Stimulated activated CD4-positive, alpha-beta T cell treated with anti-CD3 and anti-CD28 coated beads, Interleukin-4, amount 100 ng/mL, for 24 hours (primary cell): ENCODE measurements around the gene PABPC1L.

Experiments used
- DNase-seq: peaks from one replicate; pipeline ENCODE4 v3.0.0-alpha.2; 2020

Gene PABPC1L

GRCh38 chr20:44969300-44969894, 59.5 kb downstream of the PABPC1L start:
- peak; percentile 48 for DNase-seq

- no peak for DNase-seq
These were observed 60.4 kb downstream of the PABPC1L start for GRCh38 chr20:44970243-44970757.

GRCh38 chr20:44973053-44973452, 63.2 kb downstream of the PABPC1L start:
- no peak for DNase-seq

GRCh38 chr20:44976698-44977097, 66.8 kb downstream of the PABPC1L start:
- no peak for DNase-seq

GRCh38 chr20:44979090-44979621, 69.3 kb downstream of the PABPC1L start:
- DNase-seq = peak; percentile 73

- no peak for DNase-seq
These were observed 72.0 kb downstream of the PABPC1L start for GRCh38 chr20:44981736-44982406.

GRCh38 chr20:44983093-44983674, 73.3 kb downstream of the PABPC1L start:
- DNase-seq = no peak

- DNase-seq = no peak
These were observed 78.8 kb downstream of the PABPC1L start for GRCh38 chr20:44988631-44989171.
